Esophagus squamous epithelium (tissue), 4 donors: ENCODE data around the gene PGAM4.

Experiments
- POLR2A ChIP-seq, 4 donors: fragments of 450-650 bp; IDR thresholded peaks; one replicate each; pipeline ENCODE4 v1.6.1; 2017; ENCODE audit warnings: antibody characterized with exemption in 4 of 4, mild to moderate bottlenecking in 4 of 4, moderate library complexity in 3 of 4
- TF ChIP-seq, protein P1 (sequence below), 6 experiments: fragments of 450-650 bp in 4 of 6; fragments of 200-600 bp in 2 of 6; sonication (generic) in 2 of 6; IDR thresholded peaks; one replicate each; pipeline ENCODE4 v1.5.1; 2016 to 2019; ENCODE audit warnings: antibody characterized with exemption in 6 of 6, mild to moderate bottlenecking in 4 of 6, moderate library complexity in 4 of 6

DNA sequence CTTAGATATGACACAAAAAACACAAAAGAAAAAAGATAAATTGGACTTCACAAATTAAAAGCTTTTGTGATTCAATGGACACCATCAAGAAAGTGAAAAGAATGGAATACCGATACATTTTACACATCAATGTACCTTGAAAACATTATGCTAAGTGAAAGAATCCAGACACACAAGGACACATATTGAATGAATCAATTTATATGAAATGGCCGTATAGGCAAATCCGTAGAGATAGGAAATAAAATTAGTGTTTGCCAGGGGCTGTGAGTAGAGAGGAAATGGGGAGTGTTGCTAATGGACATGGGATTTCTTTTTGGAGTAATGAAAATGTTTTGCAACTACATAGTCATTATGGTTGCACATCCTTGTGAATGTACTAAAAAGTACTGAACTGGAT is 3.1 kb downstream of the PGAM4 start:
- TF ChIP-seq, protein P1, sequence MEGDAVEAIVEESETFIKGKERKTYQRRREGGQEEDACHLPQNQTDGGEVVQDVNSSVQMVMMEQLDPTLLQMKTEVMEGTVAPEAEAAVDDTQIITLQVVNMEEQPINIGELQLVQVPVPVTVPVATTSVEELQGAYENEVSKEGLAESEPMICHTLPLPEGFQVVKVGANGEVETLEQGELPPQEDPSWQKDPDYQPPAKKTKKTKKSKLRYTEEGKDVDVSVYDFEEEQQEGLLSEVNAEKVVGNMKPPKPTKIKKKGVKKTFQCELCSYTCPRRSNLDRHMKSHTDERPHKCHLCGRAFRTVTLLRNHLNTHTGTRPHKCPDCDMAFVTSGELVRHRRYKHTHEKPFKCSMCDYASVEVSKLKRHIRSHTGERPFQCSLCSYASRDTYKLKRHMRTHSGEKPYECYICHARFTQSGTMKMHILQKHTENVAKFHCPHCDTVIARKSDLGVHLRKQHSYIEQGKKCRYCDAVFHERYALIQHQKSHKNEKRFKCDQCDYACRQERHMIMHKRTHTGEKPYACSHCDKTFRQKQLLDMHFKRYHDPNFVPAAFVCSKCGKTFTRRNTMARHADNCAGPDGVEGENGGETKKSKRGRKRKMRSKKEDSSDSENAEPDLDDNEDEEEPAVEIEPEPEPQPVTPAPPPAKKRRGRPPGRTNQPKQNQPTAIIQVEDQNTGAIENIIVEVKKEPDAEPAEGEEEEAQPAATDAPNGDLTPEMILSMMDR (IDR thresholded peaks at IDR 0.05): no peak
- TF ChIP-seq POLR2A (IDR thresholded peaks at IDR 0.05): no peak
